GM12801 (cell line): ENCODE measurements around the gene PIGU.

Experiments
- TF ChIP-seq, protein P1 (sequence below): IDR thresholded peaks from one replicate; pipeline ENCODE4 v1.5.1; 2011; ENCODE audit warnings: control low read depth; ENCODE audit not compliant: insufficient read length; ENCODE audit errors: extremely low read depth

PIGU gene

DNA sequence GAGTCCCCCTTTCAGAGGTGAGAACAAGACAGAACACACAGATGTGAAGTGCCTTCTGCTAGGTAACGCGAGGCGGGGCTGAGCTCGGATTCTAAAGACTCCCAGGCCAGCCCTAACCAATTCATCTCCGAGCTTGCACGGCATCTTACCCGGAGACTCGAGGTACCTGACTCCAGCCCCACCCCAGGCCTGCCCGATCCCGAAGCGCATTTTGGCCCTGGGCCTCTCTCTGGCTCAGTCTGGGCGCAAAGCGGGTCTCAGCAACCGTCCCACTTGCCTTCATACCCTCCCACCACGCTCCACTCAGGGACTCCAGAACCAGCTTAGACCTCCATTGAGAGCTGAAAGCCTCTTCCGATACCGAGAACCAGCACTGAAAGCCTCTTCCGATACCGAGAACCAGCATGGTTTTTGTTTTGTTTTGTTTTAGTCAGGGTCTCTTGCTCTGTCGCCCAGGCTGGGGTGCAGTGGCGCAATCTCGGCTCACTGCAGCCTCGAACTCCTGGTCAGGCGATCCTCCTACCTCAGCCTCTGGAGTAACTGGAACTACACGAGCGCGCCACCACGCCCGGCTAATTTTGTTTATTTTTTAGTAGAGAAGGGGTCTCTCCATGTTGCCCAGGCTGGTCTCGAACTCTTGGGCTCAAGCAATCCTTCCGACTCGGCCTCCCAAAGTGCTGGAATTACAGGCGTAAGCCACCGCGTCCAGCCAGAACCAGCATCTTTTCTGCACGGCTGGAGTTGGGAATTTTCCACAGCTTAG lies 161.2 kb downstream of the PIGU start:
- TF ChIP-seq, protein P1, sequence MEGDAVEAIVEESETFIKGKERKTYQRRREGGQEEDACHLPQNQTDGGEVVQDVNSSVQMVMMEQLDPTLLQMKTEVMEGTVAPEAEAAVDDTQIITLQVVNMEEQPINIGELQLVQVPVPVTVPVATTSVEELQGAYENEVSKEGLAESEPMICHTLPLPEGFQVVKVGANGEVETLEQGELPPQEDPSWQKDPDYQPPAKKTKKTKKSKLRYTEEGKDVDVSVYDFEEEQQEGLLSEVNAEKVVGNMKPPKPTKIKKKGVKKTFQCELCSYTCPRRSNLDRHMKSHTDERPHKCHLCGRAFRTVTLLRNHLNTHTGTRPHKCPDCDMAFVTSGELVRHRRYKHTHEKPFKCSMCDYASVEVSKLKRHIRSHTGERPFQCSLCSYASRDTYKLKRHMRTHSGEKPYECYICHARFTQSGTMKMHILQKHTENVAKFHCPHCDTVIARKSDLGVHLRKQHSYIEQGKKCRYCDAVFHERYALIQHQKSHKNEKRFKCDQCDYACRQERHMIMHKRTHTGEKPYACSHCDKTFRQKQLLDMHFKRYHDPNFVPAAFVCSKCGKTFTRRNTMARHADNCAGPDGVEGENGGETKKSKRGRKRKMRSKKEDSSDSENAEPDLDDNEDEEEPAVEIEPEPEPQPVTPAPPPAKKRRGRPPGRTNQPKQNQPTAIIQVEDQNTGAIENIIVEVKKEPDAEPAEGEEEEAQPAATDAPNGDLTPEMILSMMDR = no peak

GRCh38 chr20:34514897-34515483 lies 161.9 kb downstream of the PIGU start:
- TF ChIP-seq, protein P1 = no peak

GRCh38 chr20:34512955-34513419 lies 163.9 kb downstream of the PIGU start:
- TF ChIP-seq, protein P1 = no peak

DNA sequence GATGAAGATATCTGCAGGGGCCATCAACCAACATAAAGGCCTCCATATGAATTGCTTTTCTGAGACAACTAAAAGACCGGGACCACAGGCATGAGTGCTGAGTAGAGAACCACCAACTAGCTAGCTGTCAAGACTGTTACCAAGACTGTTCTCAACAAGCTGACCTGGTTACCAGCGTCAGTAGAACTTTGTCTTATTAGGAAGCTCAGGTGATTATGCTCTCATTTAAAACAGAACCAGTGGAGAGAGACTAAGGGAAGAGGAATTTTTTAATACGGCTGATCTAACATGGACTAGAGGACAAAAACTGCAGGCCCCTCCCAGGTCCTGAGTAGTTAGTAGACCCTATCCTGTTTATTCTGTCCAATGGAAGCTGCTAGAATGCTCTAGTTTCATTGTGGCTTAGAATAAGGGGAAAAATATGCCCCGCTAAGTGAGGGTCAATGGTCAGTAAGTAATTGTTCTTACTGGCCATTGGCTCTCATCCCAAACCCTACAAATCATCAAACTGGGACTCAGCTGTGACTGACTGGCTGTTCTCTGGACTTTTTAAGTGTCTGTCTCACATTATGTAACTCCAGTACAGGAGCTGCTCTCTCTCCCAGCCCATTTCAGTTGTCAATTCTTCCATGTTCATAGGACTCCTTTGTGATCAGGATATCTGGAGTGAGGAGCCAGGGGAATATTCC lies 164.5 kb downstream of the PIGU start:
- TF ChIP-seq, protein P1 = no peak

- TF ChIP-seq, protein P1 = no peak
Measured at GRCh38 chr20:34511891-34512265, 165.0 kb downstream of the PIGU start.

DNA sequence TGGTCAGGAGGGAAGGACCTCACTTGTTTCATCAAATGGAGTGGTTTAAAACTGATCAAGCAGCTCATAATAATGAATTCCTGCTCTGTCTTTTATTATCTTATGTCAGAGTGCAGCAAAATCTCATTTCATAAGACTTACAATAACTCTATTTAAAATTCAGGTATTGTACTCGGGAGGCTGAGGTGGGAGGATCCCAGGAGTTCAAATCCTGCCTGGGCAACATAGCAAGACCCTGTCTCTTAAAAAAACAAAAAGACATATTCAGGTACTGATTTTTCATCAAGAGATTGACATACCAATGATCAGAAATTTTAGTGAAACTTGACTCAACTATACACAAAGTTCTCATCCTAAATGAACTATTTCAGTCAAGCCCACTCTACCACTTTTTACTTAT lies 166.3 kb downstream of the PIGU start:
- TF ChIP-seq, protein P1 = no peak
